K562 (cell line): ENCODE results near the gene AKR1C3. TPM values are rescaled to one million over a fixed set of nuclear protein-coding genes. Genes with fewer than 3 reads are reported as not detected.

Experiments
- ARID3B ChIP-seq: fragments of 250-450 bp; sonication (Bioruptor Pico); IDR thresholded peaks from 2 replicates; pipeline ENCODE4 v1.4.0; 2020; ENCODE audit warnings: borderline replicate concordance
- ATF4 ChIP-seq: fragments of 450-650 bp; formaldehyde crosslinking; IDR thresholded peaks from 2 replicates; pipeline ENCODE4 v1.4.0; 2022; ENCODE audit warnings: mild to moderate bottlenecking, moderate library complexity
- CBX2 ChIP-seq: fragments of 200-600 bp; sonication (generic); IDR thresholded peaks from one replicate; pipeline ENCODE4 v1.6.1; 2012; ENCODE audit warnings: mild to moderate bottlenecking, low read length, inconsistent platforms; ENCODE audit not compliant: insufficient read depth, poor library complexity, severe bottlenecking
- DDX20 ChIP-seq: fragments of 450-650 bp; IDR thresholded peaks from 2 replicates; pipeline ENCODE4 v1.6.1; 2016; ENCODE audit warnings: missing genetic modification characterization, low read depth, mild to moderate bottlenecking, missing compliant biosample characterization, moderate library complexity
- EP300 ChIP-seq: IDR thresholded peaks from 2 replicates; pipeline ENCODE4 v1.6.1; 2012; ENCODE audit warnings: low read length, improper control_type of control experiment
- HDAC8 ChIP-seq: fragments of 450-650 bp; IDR thresholded peaks from 2 replicates; pipeline ENCODE4 v1.6.1; 2016; ENCODE audit warnings: mild to moderate bottlenecking, missing genetic modification characterization, moderate library complexity, missing compliant biosample characterization
- IRF9 ChIP-seq: fragments of 450-650 bp; IDR thresholded peaks from 2 replicates; pipeline ENCODE4 v1.6.1; 2016; ENCODE audit warnings: missing biosample characterization, missing genetic modification characterization
- KDM4B ChIP-seq, 2 experiments: fragments of 450-650 bp in 1 of 2; sonication (generic) in 1 of 2; IDR thresholded peaks; 2 replicates each; pipeline ENCODE4 v1.6.1; 2016 to 2017; ENCODE audit warnings: borderline replicate concordance in 2 of 2, antibody characterized with exemption in 1 of 2, low read depth in 1 of 2, mild to moderate bottlenecking in 1 of 2
- MCM5 ChIP-seq: fragments of 450-650 bp; IDR thresholded peaks from 2 replicates; pipeline ENCODE4 v1.6.1; 2016; ENCODE audit warnings: low read depth
- RB1 ChIP-seq: fragments of 450-650 bp; IDR thresholded peaks from 2 replicates; pipeline ENCODE4 v1.6.1; 2017; ENCODE audit warnings: low read depth, mild to moderate bottlenecking
- RBM17 ChIP-seq: fragments of 200-400 bp; formaldehyde crosslinking; IDR thresholded peaks from 2 replicates; pipeline ENCODE4 v1.6.1; 2017; ENCODE audit warnings: low read depth, mild to moderate bottlenecking, low read length, borderline replicate concordance
- TCF3 ChIP-seq: sonication (generic); formaldehyde crosslinking; IDR thresholded peaks from 2 replicates; pipeline ENCODE4 v1.4.0; 2020; ENCODE audit warnings: mild to moderate bottlenecking, missing genetic modification reagents
- TCF7 ChIP-seq: sonication (generic); IDR thresholded peaks from 2 replicates; pipeline ENCODE4 v1.6.1; 2016; ENCODE audit warnings: antibody characterized with exemption, borderline replicate concordance
- TFE3 ChIP-seq: fragments of 450-650 bp; formaldehyde crosslinking; IDR thresholded peaks from 2 replicates; pipeline ENCODE4 v1.4.0; 2020; ENCODE audit warnings: mild to moderate bottlenecking, mixed read lengths
- ZBTB11 ChIP-seq, 3 experiments: fragments of 200-800 bp in 1 of 3; fragments of 250-450 bp in 1 of 3; fragments of 450-650 bp in 1 of 3; sonication (Bioruptor Pico) in 1 of 3; sonication (Bioruptor generic) in 1 of 3; formaldehyde crosslinking in 1 of 3; IDR thresholded peaks; 2 replicates each; pipeline versions ENCODE4 v1.6.1 to v1.8.0; 2016 to 2022; ENCODE audit warnings: mild to moderate bottlenecking in 2 of 3, missing genetic modification characterization in 2 of 3, missing compliant biosample characterization in 1 of 3, moderate library complexity in 1 of 3
- ZNF445 ChIP-seq: fragments of 250-450 bp; sonication (Bioruptor Pico); IDR thresholded peaks from 2 replicates; pipeline ENCODE4 v1.4.0; 2020; ENCODE audit warnings: low read depth, mild to moderate bottlenecking, moderate library complexity
- ZNF57 ChIP-seq: fragments of 450-650 bp; formaldehyde crosslinking; IDR thresholded peaks from 2 replicates; pipeline ENCODE4 v1.4.0; 2020; ENCODE audit warnings: mild to moderate bottlenecking, moderate library complexity
- ZNF695 ChIP-seq: fragments of 450-650 bp; formaldehyde crosslinking; IDR thresholded peaks from 2 replicates; pipeline ENCODE4 v1.4.0; 2020; ENCODE audit warnings: mild to moderate bottlenecking, moderate library complexity
- ZNF785 ChIP-seq: fragments of 250-450 bp; sonication (Bioruptor Pico); IDR thresholded peaks from 2 replicates; pipeline ENCODE4 v1.4.0; 2020; ENCODE audit warnings: mild to moderate bottlenecking
- polyA plus RNA-seq, 8 experiments: library from polyadenylated mRNA; depleted of rRNA in 4 of 8; stranded (reverse) in 5 of 8; unstranded in 3 of 8; fragments of >200 nt; fragmentation: Nextera tagmentation in 2 of 8; fragmentation: Illumina TruSeq in 1 of 8; extraction: Ambion mirVana in 2 of 8; extraction: Trizol in 1 of 8; gene quantifications; 2 replicates each; pipeline versions ENCODE4 v1.2.1 to v1.2.3, GENCODE V29; 2011 to 2014; ENCODE audit warnings: inconsistent platforms in 1 of 8, missing spikeins in 1 of 8
- total RNA-seq, 7 experiments: library from RNA; depleted of rRNA in 6 of 7; stranded (reverse); fragments of >200 nt in 6 of 7; fragmentation: Illumina TruSeq in 2 of 7; extraction: Trizol in 2 of 7; gene quantifications; 2 replicates each; pipeline versions ENCODE4 v1.2.1 to v1.2.3, GENCODE V29; 2011 to 2021; ENCODE audit warnings: low replicate concordance in 1 of 7

The AKR1C3 gene
- total and polyA plus RNA-seq, 9 of the 15 experiments (the other 6 are each of a cell fraction or from before 2014, with no cell fraction given) = 4.6 to 20.4 (median 10.1) TPM

GRCh38 chr10:5078547-5079180 lies 15.6 kb upstream of the AKR1C3 start (continued):
- TF ChIP-seq ZNF785 (no peak), TCF3 (0 out of 2 replicates have a peak, but pooled peaks have one; percentile 14), TFE3 (CRISPR knock-in tag) (no peak), DDX20 (tag) (no peak), TCF7 (no peak), CBX2 (no peak), ZNF695 (CRISPR knock-in tag) (no peak), ARID3B (CRISPR knock-in tag) (no peak), RB1 (no peak), IRF9 (tag) (no peak), ZNF57 (CRISPR knock-in tag) (no peak), EP300 (peak; percentile 51), KDM4B (IDR thresholded peaks at IDR 0.05; ENCODE audit: borderline replicate concordance in 2 of 2, low read depth in 1 of 2) (no peak), MCM5 (no peak), ZBTB11 (CRISPR knock-in tag; IDR thresholded peaks at IDR 0.05) (0 out of 6 replicates have a peak, but pooled peaks of 1 of the 3 experiments have one; percentile 26), ATF4 (no peak), HDAC8 (0 out of 2 replicates have a peak, but pooled peaks have one; percentile 35), ZNF445 (CRISPR knock-in tag) (no peak), RBM17 (no peak)
